ENCODE data around the gene DIPK1C.

- TF ChIP-seq POLR2AphosphoS5 (IDR thresholded peaks at IDR 0.05; ENCODE audit: low read depth, low read length), result no peak
- no peak for TF ChIP-seq POLR2A (IDR thresholded peaks at IDR 0.05; ENCODE audit: low read depth, low read length)
These were observed 11.5 kb upstream of the DIPK1C start for GRCh38 chr18:74468547-74469061.

Measured in GM12891 (cell line).